ENCODE measurements around the gene NELL1. TPM values are rescaled to one million over a fixed set of nuclear protein-coding genes. Genes with fewer than 3 reads are reported as not detected.

NELL1 gene
- total RNA-seq, 1 experiment from 2014 or later: 0.22 TPM

GRCh38 chr11:21615955-21616371 lies 946.6 kb downstream of the NELL1 start:
- Histone ChIP-seq H3K27ac (ENCODE audit: insufficient read length, low read depth, low read length) (no peak overlapping the region), H3K9me3 (ENCODE audit: control insufficient read depth, low read depth, low read length) (no peaks in the 10 kb centered on the region), H3K9ac (ENCODE audit: extremely low read depth, insufficient read length, low read length) (no peak overlapping the region), H2AK5ac (ENCODE audit: insufficient read length, low read length) (no peak overlapping the region), H4K8ac (replicated peaks; ENCODE audit: insufficient read length, low read depth, low read length) (no peak overlapping the region), H3K4me2 (ENCODE audit: insufficient read depth, insufficient read length, low read length) (no peak overlapping the region), H2BK12ac (ENCODE audit: insufficient read length, low read depth, low read length) (no peak overlapping the region), H3K79me2 (ENCODE audit: insufficient read depth, low read length) (no peaks in the 10 kb centered on the region), H3K4ac (ENCODE audit: low read depth, low read length) (no peak overlapping the region), H2BK5ac (ENCODE audit: insufficient read length, low read length) (no peak overlapping the region), H2BK20ac (ENCODE audit: low read depth, low read length, poor library complexity, severe bottlenecking) (no peak overlapping the region), H3K56ac (ENCODE audit: insufficient read length, low read depth, low read length) (no peak overlapping the region), H2AFZ (ENCODE audit: low read length) (no peak overlapping the region), H2BK120ac (ENCODE audit: low read depth, low read length, poor library complexity, severe bottlenecking) (no peak overlapping the region), H3K27me3 (ENCODE audit: insufficient read depth, low read length) (no peaks in the 10 kb centered on the region), H3K23me2 (ENCODE audit: insufficient read length, low read depth, low read length, poor library complexity, severe bottlenecking) (no peaks in the 10 kb centered on the region), H4K20me1 (ENCODE audit: control insufficient read depth, insufficient read depth, insufficient read length) (no peaks in the 10 kb centered on the region), H3K23ac (ENCODE audit: insufficient read length, low read depth, low read length) (no peak overlapping the region), H3K18ac (ENCODE audit: insufficient read length, low read depth, low read length) (no peak overlapping the region), H3K4me1 (ENCODE audit: insufficient read depth, low read length) (no peaks in the 10 kb centered on the region), H3K14ac (ENCODE audit: insufficient read depth, low read length) (no peak overlapping the region), H2BK15ac (ENCODE audit: low read depth, low read length) (no peak overlapping the region), H3T11ph (ENCODE audit: low read length) (no peak overlapping the region), H4K5ac (ENCODE audit: insufficient read length, low read depth, low read length) (no peak overlapping the region), H4K91ac (ENCODE audit: insufficient read length, low read depth, low read length) (no peak overlapping the region), H3K79me1 (ENCODE audit: insufficient read depth, low read depth, low read length, poor library complexity, severe bottlenecking) (no peaks in the 10 kb centered on the region)
- DNase-seq: no peak
- no peak for TF ChIP-seq CTCF (conservative IDR thresholded peaks at IDR 0.05)
- no peak overlapping the region for H3K4me3 Mint-ChIP-seq
- no peaks in the 10 kb centered on the region for H3K9me3 Mint-ChIP-seq
- H3K4me1 Mint-ChIP-seq: no peaks in the 10 kb centered on the region
- no peaks in the 10 kb centered on the region for H3K36me3 Mint-ChIP-seq (ENCODE audit: insufficient read depth in 1 of 3, low read depth in 3 of 3)
- H3K27me3 Mint-ChIP-seq (ENCODE audit: low read depth): no peaks in the 10 kb centered on the region
- H3K27ac Mint-ChIP-seq: no peak overlapping the region
- no CpG with 5 or more reads among the region's 3 CpGs for WGBS (ENCODE audit: extremely low coverage, insufficient read length, low lambda C conversion rate)

Measured in H9 (cell line).